ENCODE results near the gene NUDT21. TPM values are rescaled to one million over a fixed set of nuclear protein-coding genes. Genes with fewer than 3 reads are reported as not detected.

NUDT21 gene
- total RNA-seq, 1 donor from 2014 or later: 141 TPM

- Mint-ChIP-seq H3K27ac (no peak overlapping the region), H3K36me3 (peaks cover 35% of the 10 kb centered on the region), H3K4me1 (no peaks in the 10 kb centered on the region), H3K4me3 (no peak overlapping the region), H3K9me3 (no peaks in the 10 kb centered on the region), H3K27me3 (ENCODE audit: low read depth) (no peaks in the 10 kb centered on the region)
- no peak for TF ChIP-seq CTCF (IDR thresholded peaks at IDR 0.05; ENCODE audit: unreplicated experiment)
- DNase-seq (ENCODE audit: low spot score in 2 of 2, unreplicated experiment in 2 of 2): no peak
These were observed 27.3 kb upstream of the NUDT21 start for GRCh38 chr16:56478281-56479049.

GRCh38 chr16:56477096-56477878, 26.2 kb upstream of the NUDT21 start:
- DNase-seq (ENCODE audit: low spot score in 2 of 2, unreplicated experiment in 2 of 2): no peak
- Mint-ChIP-seq H3K36me3 (peaks cover 39% of the 10 kb centered on the region), H3K27me3 (ENCODE audit: low read depth) (no peaks in the 10 kb centered on the region)

GRCh38 chr16:56475201-56475600, 24.1 kb upstream of the NUDT21 start:
- H3K36me3 Mint-ChIP-seq: peaks cover 47% of the 10 kb centered on the region

More at GRCh38 chr16:56477096-56477878, 26.2 kb upstream of the NUDT21 start:
- Mint-ChIP-seq H3K27ac (no peak overlapping the region), H3K4me1 (no peaks in the 10 kb centered on the region), H3K9me3 (no peaks in the 10 kb centered on the region), H3K4me3 (no peak overlapping the region)
- no peak for TF ChIP-seq CTCF (IDR thresholded peaks at IDR 0.05; ENCODE audit: unreplicated experiment)

GRCh38 chr16:56470666-56471065, 19.5 kb upstream of the NUDT21 start:
- Mint-ChIP-seq H3K27me3 (ENCODE audit: low read depth) (no peaks in the 10 kb centered on the region), H3K4me1 (peaks cover 14% of the 10 kb centered on the region), H3K27ac (peak overlapping the region; percentile 94), H3K36me3 (peaks cover 47% of the 10 kb centered on the region), H3K4me3 (peak overlapping the region; percentile 28), H3K9me3 (no peaks in the 10 kb centered on the region)
- no peak for DNase-seq (ENCODE audit: low spot score in 2 of 2, unreplicated experiment in 2 of 2)
- no peak for TF ChIP-seq CTCF (IDR thresholded peaks at IDR 0.05; ENCODE audit: unreplicated experiment)

More at GRCh38 chr16:56475201-56475600, 24.1 kb upstream of the NUDT21 start:
- TF ChIP-seq CTCF (IDR thresholded peaks at IDR 0.05; ENCODE audit: unreplicated experiment): no peak
- Mint-ChIP-seq H3K4me1 (peaks cover 4% of the 10 kb centered on the region), H3K4me3 (no peak overlapping the region), H3K27me3 (ENCODE audit: low read depth) (no peaks in the 10 kb centered on the region), H3K9me3 (no peaks in the 10 kb centered on the region), H3K27ac (no peak overlapping the region)
- DNase-seq (ENCODE audit: low spot score in 2 of 2, unreplicated experiment in 2 of 2): no peak

- DNase-seq (ENCODE audit: low spot score in 2 of 2, unreplicated experiment in 2 of 2): no peak
- Mint-ChIP-seq H3K27ac (peak overlapping the region; percentile 94), H3K36me3 (peaks cover 49% of the 10 kb centered on the region), H3K27me3 (ENCODE audit: low read depth) (no peaks in the 10 kb centered on the region), H3K4me3 (peak overlapping the region; percentile 28), H3K4me1 (peaks cover 14% of the 10 kb centered on the region), H3K9me3 (no peaks in the 10 kb centered on the region)
- TF ChIP-seq CTCF (IDR thresholded peaks at IDR 0.05; ENCODE audit: unreplicated experiment): no peak
These were observed 19.1 kb upstream of the NUDT21 start for GRCh38 chr16:56470232-56470631.

Data from mesothelial cell of epicardium (in vitro differentiated cells).